ENCODE measurements around the gene RBP3. TPM values are rescaled to one million over a fixed set of nuclear protein-coding genes. Genes with fewer than 3 reads are reported as not detected.

Gene RBP3
- total RNA-seq, 1 donor from 2014 or later = not detected

DNA sequence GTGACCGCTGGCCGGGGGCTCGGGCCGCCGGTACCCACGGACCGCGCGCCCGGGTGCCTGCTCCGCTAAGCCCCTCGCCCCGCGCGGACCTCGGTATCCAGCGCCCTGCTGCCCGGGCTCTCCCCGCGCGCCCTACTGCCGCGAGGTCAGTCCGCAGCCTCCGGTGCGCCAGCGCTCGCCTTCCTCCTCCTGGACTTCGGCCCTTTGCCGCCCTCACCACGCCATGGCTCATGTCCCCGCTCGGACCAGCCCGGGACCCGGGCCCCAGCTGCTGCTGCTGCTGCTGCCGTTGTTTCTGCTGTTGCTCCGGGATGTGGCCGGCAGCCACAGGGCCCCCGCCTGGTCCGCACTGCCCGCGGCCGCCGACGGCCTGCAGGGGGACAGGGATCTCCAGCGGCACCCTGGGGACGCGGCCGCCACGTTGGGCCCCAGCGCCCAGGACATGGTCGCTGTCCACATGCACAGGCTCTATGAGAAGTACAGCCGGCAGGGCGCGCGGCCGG lies 47.7 kb upstream of the RBP3 start:
- Histone ChIP-seq H3K9ac (no peak overlapping the region), H3K36me3 (no peaks in the 10 kb centered on the region), H3K27ac (no peak overlapping the region), H3K27me3 (peaks cover 44% of the 10 kb centered on the region), H3K4me1 (peaks cover 43% of the 10 kb centered on the region), H3K79me2 (ENCODE audit: low read depth) (no peaks in the 10 kb centered on the region), H4K20me1 (ENCODE audit: low read depth) (no peaks in the 10 kb centered on the region), H3K9me3 (ENCODE audit: low read depth) (no peaks in the 10 kb centered on the region), H3F3A (ENCODE audit: low read depth) (peaks cover 28% of the 10 kb centered on the region), H3K4me2 (peak overlapping the region; percentile 97), H2AFZ (replicated peaks) (peak overlapping the region; percentile 98), H3K4me3 (peak overlapping the region; percentile 67)
- DNase-seq (ENCODE audit: low spot score) = peak; percentile 59
- TF ChIP-seq EZH2phosphoT487 (IDR thresholded peaks at IDR 0.05) (peak; percentile 28), EZH2 (IDR thresholded peaks at IDR 0.05) (peak; percentile 43)
- TF ChIP-seq, protein P1, sequence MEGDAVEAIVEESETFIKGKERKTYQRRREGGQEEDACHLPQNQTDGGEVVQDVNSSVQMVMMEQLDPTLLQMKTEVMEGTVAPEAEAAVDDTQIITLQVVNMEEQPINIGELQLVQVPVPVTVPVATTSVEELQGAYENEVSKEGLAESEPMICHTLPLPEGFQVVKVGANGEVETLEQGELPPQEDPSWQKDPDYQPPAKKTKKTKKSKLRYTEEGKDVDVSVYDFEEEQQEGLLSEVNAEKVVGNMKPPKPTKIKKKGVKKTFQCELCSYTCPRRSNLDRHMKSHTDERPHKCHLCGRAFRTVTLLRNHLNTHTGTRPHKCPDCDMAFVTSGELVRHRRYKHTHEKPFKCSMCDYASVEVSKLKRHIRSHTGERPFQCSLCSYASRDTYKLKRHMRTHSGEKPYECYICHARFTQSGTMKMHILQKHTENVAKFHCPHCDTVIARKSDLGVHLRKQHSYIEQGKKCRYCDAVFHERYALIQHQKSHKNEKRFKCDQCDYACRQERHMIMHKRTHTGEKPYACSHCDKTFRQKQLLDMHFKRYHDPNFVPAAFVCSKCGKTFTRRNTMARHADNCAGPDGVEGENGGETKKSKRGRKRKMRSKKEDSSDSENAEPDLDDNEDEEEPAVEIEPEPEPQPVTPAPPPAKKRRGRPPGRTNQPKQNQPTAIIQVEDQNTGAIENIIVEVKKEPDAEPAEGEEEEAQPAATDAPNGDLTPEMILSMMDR (IDR thresholded peaks at IDR 0.05) = peak; percentile 41
- Mint-ChIP-seq H3K4me3 (peak overlapping the region; percentile 88), H3K36me3 (no peaks in the 10 kb centered on the region), H3K27me3 (ENCODE audit: insufficient read depth, low read depth) (peaks cover 10% of the 10 kb centered on the region), H3K9me3 (no peaks in the 10 kb centered on the region), H3K4me1 (peaks cover 67% of the 10 kb centered on the region), H3K27ac (no peak overlapping the region)

DNA sequence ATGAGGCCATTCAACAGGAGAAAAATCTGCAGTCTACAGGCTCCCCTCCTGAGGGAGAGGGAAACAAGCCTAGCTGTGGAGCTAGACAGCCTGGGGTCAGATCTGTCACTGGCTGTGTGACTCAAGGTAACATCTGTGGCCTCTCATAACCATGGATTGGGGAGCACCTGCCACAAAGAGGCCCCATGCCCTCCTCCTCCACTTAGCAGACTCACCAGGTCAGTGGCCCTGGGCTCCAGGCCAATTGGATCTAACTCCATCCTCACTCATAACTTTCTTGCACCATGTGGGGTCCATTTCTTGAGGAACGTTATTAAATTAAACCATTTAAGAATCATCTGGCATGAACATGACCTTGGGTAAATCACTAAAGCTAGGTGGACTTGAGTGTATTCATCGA lies 46.3 kb upstream of the RBP3 start:
- H3K4me3 Mint-ChIP-seq = peak overlapping the region; percentile 88

DNA sequence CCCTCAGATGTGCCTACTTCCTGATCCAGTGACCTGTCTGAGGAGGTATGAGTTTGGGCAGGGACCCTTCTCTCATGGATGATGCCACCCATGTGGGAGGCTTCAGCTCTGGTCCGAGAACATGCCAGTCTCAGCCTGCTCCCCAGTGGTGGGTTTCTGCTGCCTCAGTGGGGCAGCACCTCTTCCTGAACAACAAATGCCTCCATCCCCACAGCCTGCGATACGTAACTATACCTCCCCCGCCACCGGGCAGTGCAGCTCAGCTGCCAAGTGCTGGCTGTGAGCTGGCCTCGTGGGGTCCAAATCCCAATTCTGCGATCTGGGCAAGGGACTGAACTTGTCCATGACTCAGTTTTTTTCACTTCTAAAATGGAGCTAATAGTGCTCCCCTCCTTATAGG lies 45.1 kb upstream of the RBP3 start:
- Histone ChIP-seq H3K27me3 (peaks cover 44% of the 10 kb centered on the region), H3K4me1 (peaks cover 18% of the 10 kb centered on the region), H3K27ac (no peak overlapping the region), H3K4me3 (no peak overlapping the region), H3K4me2 (no peak overlapping the region), H4K20me1 (ENCODE audit: low read depth) (no peaks in the 10 kb centered on the region), H2AFZ (replicated peaks) (no peak overlapping the region), H3F3A (ENCODE audit: low read depth) (peaks cover 16% of the 10 kb centered on the region), H3K36me3 (no peaks in the 10 kb centered on the region), H3K79me2 (ENCODE audit: low read depth) (no peaks in the 10 kb centered on the region), H3K9me3 (ENCODE audit: low read depth) (no peaks in the 10 kb centered on the region), H3K9ac (no peak overlapping the region)
- DNase-seq (ENCODE audit: low spot score) = no peak
- Mint-ChIP-seq H3K36me3 (no peaks in the 10 kb centered on the region), H3K27ac (no peak overlapping the region), H3K27me3 (ENCODE audit: insufficient read depth, low read depth) (peaks cover 14% of the 10 kb centered on the region), H3K9me3 (no peaks in the 10 kb centered on the region), H3K4me3 (peak overlapping the region; percentile 35), H3K4me1 (peaks cover 51% of the 10 kb centered on the region)
- no peak for TF ChIP-seq EZH2phosphoT487 (IDR thresholded peaks at IDR 0.05)

More for the DNA sequence above, 46.3 kb upstream of the RBP3 start:
- Histone ChIP-seq H3K9ac (no peak overlapping the region), H3K36me3 (no peaks in the 10 kb centered on the region), H3K4me1 (peaks cover 31% of the 10 kb centered on the region), H4K20me1 (ENCODE audit: low read depth) (no peaks in the 10 kb centered on the region), H3K79me2 (ENCODE audit: low read depth) (no peaks in the 10 kb centered on the region), H3K9me3 (ENCODE audit: low read depth) (no peaks in the 10 kb centered on the region), H2AFZ (replicated peaks) (no peak overlapping the region), H3K27ac (no peak overlapping the region), H3K4me2 (no peak overlapping the region), H3F3A (ENCODE audit: low read depth) (peaks cover 28% of the 10 kb centered on the region), H3K27me3 (peaks cover 44% of the 10 kb centered on the region), H3K4me3 (no peak overlapping the region)
- Mint-ChIP-seq H3K36me3 (no peaks in the 10 kb centered on the region), H3K9me3 (no peaks in the 10 kb centered on the region), H3K4me1 (peaks cover 57% of the 10 kb centered on the region), H3K27me3 (ENCODE audit: insufficient read depth, low read depth) (peaks cover 15% of the 10 kb centered on the region), H3K27ac (no peak overlapping the region)
- TF ChIP-seq EZH2 (IDR thresholded peaks at IDR 0.05) (no peak), EZH2phosphoT487 (IDR thresholded peaks at IDR 0.05) (no peak)
- TF ChIP-seq, protein P1 (IDR thresholded peaks at IDR 0.05) = no peak
- DNase-seq (ENCODE audit: low spot score) = no peak

DNA sequence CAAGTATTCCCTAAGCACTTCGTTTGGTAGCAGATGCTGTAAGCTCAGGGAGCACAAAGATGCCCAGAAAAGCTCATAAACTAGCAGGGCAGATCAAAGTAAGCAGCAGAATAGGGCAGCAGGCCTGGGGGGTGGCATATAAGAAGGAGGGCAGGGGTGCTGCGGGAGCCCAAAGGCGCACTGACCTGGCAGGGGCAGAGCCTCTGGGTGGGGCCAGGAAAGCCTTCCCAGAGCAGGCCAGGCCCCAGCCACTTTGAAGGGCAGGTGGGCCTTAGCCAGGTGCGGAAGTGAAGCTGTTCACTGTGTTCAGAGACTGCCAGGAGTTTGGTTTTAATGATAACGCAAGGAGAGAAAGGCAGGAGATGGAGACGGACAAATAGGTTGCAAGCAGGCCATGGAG lies 44.3 kb upstream of the RBP3 start:
- H3K79me2 ChIP-seq (ENCODE audit: low read depth) = no peaks in the 10 kb centered on the region
- H3K9ac ChIP-seq = no peak overlapping the region
- no peak overlapping the region for H3K4me2 ChIP-seq
- Mint-ChIP-seq H3K36me3 (no peaks in the 10 kb centered on the region), H3K4me3 (no peak overlapping the region), H3K9me3 (no peaks in the 10 kb centered on the region), H3K27ac (no peak overlapping the region), H3K4me1 (peaks cover 51% of the 10 kb centered on the region), H3K27me3 (ENCODE audit: insufficient read depth, low read depth) (peaks cover 14% of the 10 kb centered on the region)
- H3K4me3 ChIP-seq = no peak overlapping the region
- H3K27me3 ChIP-seq = peaks cover 39% of the 10 kb centered on the region
- H2AFZ ChIP-seq (replicated peaks) = no peak overlapping the region
- peaks cover 10% of the 10 kb centered on the region for H3F3A ChIP-seq (ENCODE audit: low read depth)
- H3K27ac ChIP-seq = no peak overlapping the region
- no peaks in the 10 kb centered on the region for H3K36me3 ChIP-seq
- H3K4me1 ChIP-seq = peaks cover 10% of the 10 kb centered on the region
- H3K9me3 ChIP-seq (ENCODE audit: low read depth) = no peaks in the 10 kb centered on the region
- no peaks in the 10 kb centered on the region for H4K20me1 ChIP-seq (ENCODE audit: low read depth)
- TF ChIP-seq EZH2phosphoT487 (IDR thresholded peaks at IDR 0.05) (no peak), EZH2 (IDR thresholded peaks at IDR 0.05) (no peak)
- TF ChIP-seq, protein P1 (IDR thresholded peaks at IDR 0.05) = no peak
- DNase-seq (ENCODE audit: low spot score) = no peak
